HG03457 (cell line): Measurements from ENCODE around the gene TLE1.
"Not testable (repeated sequence)": the region's sequence is repeated elsewhere in the genome, so short reads cannot be mapped to it uniquely, and the experiment has no call there.

Experiments
- ATAC-seq: cut with Tn5 transposase; IDR thresholded peaks from one replicate; pipeline ENCODE4 v1.9.1; 2021; ENCODE audit warnings: moderate number of reproducible peaks; ENCODE audit not compliant: unreplicated experiment

The TLE1 gene

GRCh38 chr9:81622471-81623255, 66.7 kb downstream of the TLE1 start:
- no peak for ATAC-seq

- no peak for ATAC-seq
Observed at GRCh38 chr9:81621785-81622259, 67.5 kb downstream of the TLE1 start.

GRCh38 chr9:81621118-81621517, 68.2 kb downstream of the TLE1 start:
- no peak for ATAC-seq

GRCh38 chr9:81620002-81620390, 69.4 kb downstream of the TLE1 start:
- ATAC-seq, result no peak

GRCh38 chr9:81619353-81620001, 69.9 kb downstream of the TLE1 start:
- no peak for ATAC-seq

GRCh38 chr9:81618923-81619322, 70.4 kb downstream of the TLE1 start:
- no peak for ATAC-seq

- ATAC-seq, result no peak
Observed at GRCh38 chr9:81616141-81616540, 73.2 kb downstream of the TLE1 start.

- ATAC-seq, result no peak
Observed at GRCh38 chr9:81614335-81614734, 75.0 kb downstream of the TLE1 start.

GRCh38 chr9:81613002-81613812, 76.1 kb downstream of the TLE1 start:
- no peak for ATAC-seq

- no peak for ATAC-seq
Observed at GRCh38 chr9:81611664-81612063, 77.7 kb downstream of the TLE1 start.

GRCh38 chr9:81610740-81611107, 78.6 kb downstream of the TLE1 start:
- ATAC-seq, result no peak

GRCh38 chr9:81609782-81610739, 79.3 kb downstream of the TLE1 start:
- no peak for ATAC-seq

- ATAC-seq, result no peak
Observed at GRCh38 chr9:81608289-81608657, 81.1 kb downstream of the TLE1 start.

GRCh38 chr9:81607593-81608288, 81.6 kb downstream of the TLE1 start:
- no peak for ATAC-seq

GRCh38 chr9:81606261-81606660, 83.1 kb downstream of the TLE1 start:
- ATAC-seq, result not testable (repeated sequence)

GRCh38 chr9:81605170-81605670, 84.1 kb downstream of the TLE1 start:
- ATAC-seq, result no peak

- ATAC-seq, result no peak
Observed at GRCh38 chr9:81604306-81605169, 84.8 kb downstream of the TLE1 start.

GRCh38 chr9:81602887-81603680, 86.3 kb downstream of the TLE1 start:
- ATAC-seq, result no peak
